Measurements from ENCODE around the gene CCDC57. TPM values are rescaled to one million over a fixed set of nuclear protein-coding genes. Genes with fewer than 3 reads are reported as not detected.

CCDC57 gene
- total RNA-seq, 2 donors from 2014 or later = 24.5 to 46.1 TPM

DNA sequence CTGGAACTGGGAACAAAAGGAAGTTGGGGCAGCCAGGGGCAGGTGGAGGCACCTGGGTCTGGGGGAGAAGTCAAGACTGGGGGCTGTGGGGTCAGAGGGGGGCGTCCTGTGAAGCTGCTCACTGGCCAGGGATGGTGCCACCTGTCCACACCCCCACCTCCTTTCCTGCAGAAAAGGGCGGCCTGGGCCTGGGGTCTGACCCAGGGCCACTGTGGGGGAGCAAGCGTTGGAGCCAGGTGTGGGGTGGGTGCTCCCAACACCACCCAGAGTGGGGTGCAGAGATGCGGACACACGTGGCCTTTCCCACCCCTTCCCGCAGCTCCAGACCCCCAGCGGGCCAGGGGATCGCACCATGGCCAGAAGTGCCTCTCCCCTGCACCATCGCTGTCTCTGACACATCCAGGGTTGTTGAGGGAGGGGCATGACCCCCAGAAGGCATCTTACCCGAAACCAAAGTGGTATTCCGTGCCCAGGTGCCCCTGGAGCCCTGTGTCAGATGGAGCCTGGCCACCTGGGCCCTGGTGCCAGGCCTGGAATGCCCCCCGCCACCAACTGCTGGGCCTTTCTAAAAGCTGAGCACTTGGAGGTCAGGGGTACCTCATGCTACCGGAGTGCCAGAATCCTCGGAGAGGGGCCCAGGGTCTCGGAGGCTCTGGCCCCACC lies 13.6 kb upstream of the CCDC57 start:
- no peak overlapping the region for H3K27ac ChIP-seq
- TF ChIP-seq, protein P1, sequence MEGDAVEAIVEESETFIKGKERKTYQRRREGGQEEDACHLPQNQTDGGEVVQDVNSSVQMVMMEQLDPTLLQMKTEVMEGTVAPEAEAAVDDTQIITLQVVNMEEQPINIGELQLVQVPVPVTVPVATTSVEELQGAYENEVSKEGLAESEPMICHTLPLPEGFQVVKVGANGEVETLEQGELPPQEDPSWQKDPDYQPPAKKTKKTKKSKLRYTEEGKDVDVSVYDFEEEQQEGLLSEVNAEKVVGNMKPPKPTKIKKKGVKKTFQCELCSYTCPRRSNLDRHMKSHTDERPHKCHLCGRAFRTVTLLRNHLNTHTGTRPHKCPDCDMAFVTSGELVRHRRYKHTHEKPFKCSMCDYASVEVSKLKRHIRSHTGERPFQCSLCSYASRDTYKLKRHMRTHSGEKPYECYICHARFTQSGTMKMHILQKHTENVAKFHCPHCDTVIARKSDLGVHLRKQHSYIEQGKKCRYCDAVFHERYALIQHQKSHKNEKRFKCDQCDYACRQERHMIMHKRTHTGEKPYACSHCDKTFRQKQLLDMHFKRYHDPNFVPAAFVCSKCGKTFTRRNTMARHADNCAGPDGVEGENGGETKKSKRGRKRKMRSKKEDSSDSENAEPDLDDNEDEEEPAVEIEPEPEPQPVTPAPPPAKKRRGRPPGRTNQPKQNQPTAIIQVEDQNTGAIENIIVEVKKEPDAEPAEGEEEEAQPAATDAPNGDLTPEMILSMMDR (IDR thresholded peaks at IDR 0.05) = no peak
- H3K9ac ChIP-seq (ENCODE audit: low read depth in 2 of 2, low read length in 2 of 2) = no peak overlapping the region
- H3K9me3 ChIP-seq = no peaks in the 10 kb centered on the region
- intact Hi-C loops (cut with DNase I) = no loop called here
- no peak for DNase-seq
- H3K27me3 ChIP-seq = no peaks in the 10 kb centered on the region
- no peaks in the 10 kb centered on the region for H3K36me3 ChIP-seq
- no peaks in the 10 kb centered on the region for H3K4me1 ChIP-seq
- H3K4me3 ChIP-seq = no peak overlapping the region

DNA sequence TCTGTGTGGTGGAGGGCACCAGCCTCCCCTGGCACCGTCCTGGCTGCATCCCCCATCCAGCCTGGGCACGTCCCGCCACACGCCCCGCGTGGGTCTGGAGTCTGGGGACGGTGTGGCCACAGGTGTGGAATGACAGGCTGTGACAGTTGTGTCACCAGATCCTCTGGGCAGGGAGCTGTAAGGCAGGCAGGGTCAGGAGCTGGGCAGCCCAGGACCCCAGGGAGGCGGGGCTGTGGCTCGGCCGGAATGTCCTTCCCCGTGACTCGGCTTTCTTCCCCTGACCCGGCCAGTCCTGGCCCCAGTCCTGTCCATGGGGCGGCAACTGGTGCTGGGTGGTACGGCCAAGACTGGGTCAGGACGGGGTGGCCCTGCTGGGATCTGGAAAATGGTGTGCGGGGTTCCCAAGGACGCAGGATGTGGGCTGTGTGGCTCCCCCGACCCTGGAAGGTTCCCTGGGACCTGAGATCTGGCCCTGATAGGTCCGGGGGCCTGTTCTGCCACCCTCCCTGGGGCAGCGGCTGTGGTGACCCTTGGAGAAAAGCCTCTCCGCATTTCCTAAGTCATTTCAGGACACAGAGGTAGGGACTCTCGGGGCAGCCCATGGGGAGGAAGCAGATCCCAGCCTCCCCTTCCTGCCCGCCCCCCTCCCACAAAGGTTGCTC lies 12.9 kb upstream of the CCDC57 start:
- Histone ChIP-seq H3K36me3 (no peaks in the 10 kb centered on the region), H3K9me3 (no peaks in the 10 kb centered on the region), H3K4me3 (no peak overlapping the region), H3K27ac (no peak overlapping the region), H3K4me1 (no peaks in the 10 kb centered on the region), H3K9ac (ENCODE audit: low read depth in 2 of 2, low read length in 2 of 2) (no peak overlapping the region), H3K27me3 (no peaks in the 10 kb centered on the region)
- intact Hi-C loops (cut with DNase I) = no loop called here
- DNase-seq = no peak
- TF ChIP-seq, protein P1 (IDR thresholded peaks at IDR 0.05) = no peak

DNA sequence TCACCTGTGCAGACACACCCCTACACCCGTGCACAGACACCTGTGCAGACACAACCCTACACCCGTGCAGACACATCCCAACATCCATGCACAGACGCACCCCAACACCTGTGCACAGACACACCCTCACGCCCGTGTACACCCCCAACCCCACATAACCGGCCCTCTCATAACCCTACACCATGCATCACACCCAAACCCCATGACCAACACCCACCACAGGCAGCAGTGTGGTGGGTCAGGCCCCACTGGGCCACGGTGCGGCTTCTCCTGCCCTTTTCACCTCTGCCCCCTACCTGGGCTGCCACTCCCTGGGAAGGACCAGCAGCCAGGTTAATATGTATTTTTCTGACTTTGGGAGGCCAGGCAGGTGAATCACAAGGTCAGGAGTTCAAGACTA lies 12.0 kb upstream of the CCDC57 start:
- intact Hi-C loops (cut with DNase I) = no loop called here
- TF ChIP-seq, protein P1 (IDR thresholded peaks at IDR 0.05) = no peak
- Histone ChIP-seq H3K27me3 (no peaks in the 10 kb centered on the region), H3K4me1 (no peaks in the 10 kb centered on the region), H3K9ac (ENCODE audit: low read depth in 2 of 2, low read length in 2 of 2) (no peak overlapping the region), H3K27ac (no peak overlapping the region), H3K36me3 (no peaks in the 10 kb centered on the region), H3K9me3 (no peaks in the 10 kb centered on the region), H3K4me3 (no peak overlapping the region)
- DNase-seq = no peak

DNA sequence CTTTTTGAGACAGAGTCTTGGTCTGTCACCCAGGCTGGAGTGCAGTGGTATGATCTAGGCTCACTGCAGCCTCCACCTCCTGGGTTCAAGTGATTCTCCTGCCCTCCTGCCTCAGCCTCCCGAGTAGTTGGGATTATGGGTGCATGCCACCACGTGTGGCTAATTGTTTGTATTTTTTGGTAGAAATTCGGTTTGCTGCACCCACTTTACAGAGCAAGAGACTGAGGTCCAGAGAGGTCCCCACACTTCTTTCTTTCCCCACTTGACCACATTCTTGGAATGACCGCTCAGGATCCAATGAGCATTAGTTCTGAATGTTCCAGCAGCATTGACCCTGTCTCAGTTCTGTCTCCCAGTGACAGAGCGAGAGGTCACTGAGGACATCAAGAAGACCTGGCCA lies 10.9 kb upstream of the CCDC57 start:
- TF ChIP-seq, protein P1 (IDR thresholded peaks at IDR 0.05) = no peak
- Histone ChIP-seq H3K27me3 (no peaks in the 10 kb centered on the region), H3K4me3 (no peak overlapping the region), H3K9me3 (no peaks in the 10 kb centered on the region), H3K27ac (no peak overlapping the region), H3K9ac (ENCODE audit: low read depth in 2 of 2, low read length in 2 of 2) (no peak overlapping the region), H3K4me1 (no peaks in the 10 kb centered on the region), H3K36me3 (no peaks in the 10 kb centered on the region)
- no peak for DNase-seq
- intact Hi-C loops (cut with DNase I) = no loop called here

DNA sequence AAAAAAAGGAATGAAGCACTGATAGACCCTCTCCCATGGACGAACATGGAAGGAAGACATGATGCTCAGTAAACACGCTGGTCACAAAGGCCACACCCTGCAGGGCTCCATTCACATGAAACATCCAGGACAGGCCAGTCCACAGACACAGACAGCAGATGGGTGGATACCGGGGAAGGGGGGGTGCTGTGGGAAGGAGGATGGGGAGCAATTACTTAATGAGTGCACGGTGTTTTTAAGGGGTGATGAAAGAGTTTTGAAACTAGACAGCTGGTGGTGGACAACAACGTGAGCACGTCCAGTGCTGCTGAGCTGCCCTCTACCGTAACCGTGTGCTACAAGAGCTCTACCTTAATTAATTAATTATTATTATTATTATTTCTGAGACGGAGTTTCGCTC lies 10.2 kb upstream of the CCDC57 start:
- H3K27ac ChIP-seq = no peak overlapping the region
- TF ChIP-seq, protein P1 (IDR thresholded peaks at IDR 0.05) = no peak
- no peak overlapping the region for H3K4me3 ChIP-seq
- H3K4me1 ChIP-seq = no peaks in the 10 kb centered on the region
- H3K27me3 ChIP-seq = no peaks in the 10 kb centered on the region
- DNase-seq = no peak
- no peaks in the 10 kb centered on the region for H3K9me3 ChIP-seq
- intact Hi-C loops (cut with DNase I) = no loop called here
- H3K9ac ChIP-seq (ENCODE audit: low read depth in 2 of 2, low read length in 2 of 2) = no peak overlapping the region
- H3K36me3 ChIP-seq = no peaks in the 10 kb centered on the region
